Measurements from ENCODE around the gene ROBO1. TPM values are rescaled to one million over a fixed set of nuclear protein-coding genes. Genes with fewer than 3 reads are reported as not detected.
"Not testable (repeated sequence)": the region's sequence is repeated elsewhere in the genome, so short reads cannot be mapped to it uniquely, and the experiment has no call there.

The ROBO1 gene
- total RNA-seq, 1 experiment from 2014 or later: 3.2 TPM

GRCh38 chr3:78900426-78900825 lies 867.4 kb downstream of the ROBO1 start:
- no peak for DNase-seq (ENCODE audit: extremely low read depth, low read depth)

GRCh38 chr3:78895528-78895927 lies 872.3 kb downstream of the ROBO1 start:
- no peak for DNase-seq (ENCODE audit: extremely low read depth, low read depth)

GRCh38 chr3:78894787-78895186 lies 873.0 kb downstream of the ROBO1 start:
- no peak for DNase-seq (ENCODE audit: extremely low read depth, low read depth)

- DNase-seq (ENCODE audit: extremely low read depth, low read depth): no peak
These were observed 874.6 kb downstream of the ROBO1 start for GRCh38 chr3:78893161-78893560.

- no peak for DNase-seq (ENCODE audit: extremely low read depth, low read depth)
These were observed 878.5 kb downstream of the ROBO1 start for GRCh38 chr3:78889348-78889747.

- no peak for DNase-seq (ENCODE audit: extremely low read depth, low read depth)
These were observed 879.2 kb downstream of the ROBO1 start for GRCh38 chr3:78888635-78889034.

- no peak for DNase-seq (ENCODE audit: extremely low read depth, low read depth)
These were observed 880.2 kb downstream of the ROBO1 start for GRCh38 chr3:78887547-78888011.

- no peak for DNase-seq (ENCODE audit: extremely low read depth, low read depth)
These were observed 880.8 kb downstream of the ROBO1 start for GRCh38 chr3:78887029-78887428.

GRCh38 chr3:78884567-78884966 lies 883.2 kb downstream of the ROBO1 start:
- DNase-seq (ENCODE audit: extremely low read depth, low read depth): not testable (repeated sequence)

GRCh38 chr3:78882251-78882650 lies 885.5 kb downstream of the ROBO1 start:
- no peak for DNase-seq (ENCODE audit: extremely low read depth, low read depth)

GRCh38 chr3:78881501-78881900 lies 886.3 kb downstream of the ROBO1 start:
- DNase-seq (ENCODE audit: extremely low read depth, low read depth): no peak

GRCh38 chr3:78880603-78881461 lies 887.0 kb downstream of the ROBO1 start:
- no peak for DNase-seq (ENCODE audit: extremely low read depth, low read depth)

- DNase-seq (ENCODE audit: extremely low read depth, low read depth): no peak
These were observed 888.4 kb downstream of the ROBO1 start for GRCh38 chr3:78879295-78879860.

GRCh38 chr3:78878789-78879188 lies 889.0 kb downstream of the ROBO1 start:
- no peak for DNase-seq (ENCODE audit: extremely low read depth, low read depth)

- no peak for DNase-seq (ENCODE audit: extremely low read depth, low read depth)
These were observed 889.8 kb downstream of the ROBO1 start for GRCh38 chr3:78878011-78878410.

- no peak for DNase-seq (ENCODE audit: extremely low read depth, low read depth)
These were observed 891.9 kb downstream of the ROBO1 start for GRCh38 chr3:78875851-78876250.

GRCh38 chr3:78875436-78875835 lies 892.4 kb downstream of the ROBO1 start:
- no peak for DNase-seq (ENCODE audit: extremely low read depth, low read depth)

GRCh38 chr3:78873641-78874040 lies 894.2 kb downstream of the ROBO1 start:
- DNase-seq (ENCODE audit: extremely low read depth, low read depth): no peak

GRCh38 chr3:78872195-78872594 lies 895.6 kb downstream of the ROBO1 start:
- DNase-seq (ENCODE audit: extremely low read depth, low read depth): no peak

GRCh38 chr3:78871048-78871447 lies 896.8 kb downstream of the ROBO1 start:
- DNase-seq (ENCODE audit: extremely low read depth, low read depth): no peak

GRCh38 chr3:78870484-78870883 lies 897.3 kb downstream of the ROBO1 start:
- no peak for DNase-seq (ENCODE audit: extremely low read depth, low read depth)

GRCh38 chr3:78868570-78868969 lies 899.2 kb downstream of the ROBO1 start:
- no peak for DNase-seq (ENCODE audit: extremely low read depth, low read depth)

Data from NCI-H460 (cell line).